Kidney (tissue), 14 donors: ENCODE results near the gene HBEGF. TPM values are rescaled to one million over a fixed set of nuclear protein-coding genes. Genes with fewer than 3 reads are reported as not detected.

Experiments
- DNase-seq, 5 donors: peaks; one replicate each; pipeline ENCODE4 v3.0.0-alpha.2; 2013 to 2020
- FAIRE-seq: peaks from 2 replicates; lab custom pipeline; 2012; peaks lifted over from hg19 to GRCh38; lab: Jason Lieb, UNC
- H3K27ac ChIP-seq, 2 donors: one replicate each; pipeline ENCODE4 v1.7.0; 2013; ENCODE audit warnings: low read depth in 2 of 2, low read length in 2 of 2, inconsistent platforms in 1 of 2
- H3K27me3 ChIP-seq: one replicate; pipeline ENCODE4 v1.7.1; 2013; ENCODE audit warnings: low read length, inconsistent platforms; ENCODE audit not compliant: control insufficient read depth, insufficient read depth
- H3K36me3 ChIP-seq, 3 donors: one replicate each; pipeline versions ENCODE4 v1.7.0 to v1.7.1; 2013; ENCODE audit warnings: low read length in 3 of 3, control low read depth in 1 of 3, inconsistent platforms in 1 of 3; ENCODE audit not compliant: insufficient read depth in 3 of 3, control insufficient read depth in 2 of 3
- H3K4me1 ChIP-seq, 3 donors: one replicate each; pipeline versions ENCODE4 v1.7.0 to v1.7.1; 2013; ENCODE audit warnings: low read length in 3 of 3, inconsistent platforms in 1 of 3, low read depth in 1 of 3; ENCODE audit not compliant: control insufficient read depth in 2 of 3, insufficient read depth in 2 of 3
- H3K4me3 ChIP-seq, 3 donors: one replicate each; pipeline versions ENCODE4 v1.7.0 to v1.8.1; 2013; ENCODE audit warnings: low read length in 3 of 3, control low read depth in 1 of 3, inconsistent platforms in 1 of 3
- H3K9ac ChIP-seq, 3 donors: one replicate each; pipeline versions ENCODE4 v1.7.0 to v1.7.1; 2013; ENCODE audit warnings: low read length in 3 of 3, control low read depth in 1 of 3, inconsistent platforms in 1 of 3
- H3K9me3 ChIP-seq, 3 donors: one replicate each; pipeline versions ENCODE4 v1.7.0 to v1.7.1; 2013; ENCODE audit warnings: low read length in 3 of 3, control low read depth in 1 of 3, inconsistent platforms in 1 of 3; ENCODE audit not compliant: control insufficient read depth in 2 of 3, insufficient read depth in 1 of 3
- CTCF ChIP-seq: IDR thresholded peaks from 3 replicates; pipeline ENCODE4 v1.5.1; 2012; ENCODE audit warnings: mild to moderate bottlenecking, moderate library complexity, borderline replicate concordance; ENCODE audit not compliant: insufficient read depth; ENCODE audit errors: extremely low read depth
- intact Hi-C: fragments of 100-400 bp; cut with DNase I; formaldehyde crosslinking; loops from one replicate; pipeline ENCODE4 v1.11.1; 2022
- polyA plus RNA-seq: library from polyadenylated mRNA; stranded (reverse); fragments of 350-450 nt; fragmentation: Illumina TruSeq; extraction: RNeasy Lipid Tissue Mini Kit (QIAGEN cat#74804); gene quantifications from one replicate; pipeline ENCODE4 v1.2.3, GENCODE V29; 2014; ENCODE audit warnings: low read depth, low replicate concordance; ENCODE audit not compliant: insufficient read depth
- total RNA-seq: library from RNA; stranded (reverse); fragmentation: NEBNext Ultra II Directional; extraction: Animal tissue kit (Norgen Biotek cat#: 25700); gene quantifications from one replicate; pipeline ENCODE4 v1.2.1, GENCODE V29; 2021
- donor health status: control.
- donor health status: control.
- donor health status: control.
- donor health status: control.
- donor health status: control.
- donor health status: DM: yes; HTN: yes; CAD: no.
- donor health status: Normal renal cell carcinoma (clear cell type).

HBEGF gene
- total and polyA plus RNA-seq, 2 donors from 2014 or later, result 6.0 to 7.8 TPM

GRCh38 chr5:140363631-140364471 is 17.4 kb upstream of the HBEGF start:
- peaks cover 0 to 2% (median 0%) of the 10 kb centered on the region in 3 donors for H3K36me3 ChIP-seq
- DNase-seq (no peak), FAIRE-seq (no peak)
- no peaks in the 10 kb centered on the region for H3K9me3 ChIP-seq
- no peak for TF ChIP-seq CTCF
- peak overlapping the region in 2 of 3 donors; percentile 16 to 64 for H3K4me3 ChIP-seq
- H3K4me1 ChIP-seq, result peaks cover 0 to 8% (median 6%) of the 10 kb centered on the region in 3 donors
- no peak overlapping the region for H3K27ac ChIP-seq
- H3K27me3 ChIP-seq, result no peaks in the 10 kb centered on the region
- H3K9ac ChIP-seq, result peak overlapping the region in 1 of 3 donors; percentile 48
- intact Hi-C loops, result no loop called here

GRCh38 chr5:140362875-140363630 is 16.6 kb upstream of the HBEGF start:
- Histone ChIP-seq H3K9ac (peak overlapping the region in 1 of 3 donors; percentile 48), H3K9me3 (no peaks in the 10 kb centered on the region), H3K4me1 (peaks cover 0 to 8% (median 6%) of the 10 kb centered on the region in 3 donors), H3K36me3 (peaks cover 0 to 2% (median 0%) of the 10 kb centered on the region in 3 donors), H3K27me3 (no peaks in the 10 kb centered on the region), H3K4me3 (peak overlapping the region in 2 of 3 donors; percentile 16 to 64), H3K27ac (no peak overlapping the region)
- intact Hi-C loops, result no loop called here
- TF ChIP-seq CTCF, result peak; percentile 83
- FAIRE-seq, result no peak
- peak; percentile 80 to 90 (median 85) for DNase-seq

DNA sequence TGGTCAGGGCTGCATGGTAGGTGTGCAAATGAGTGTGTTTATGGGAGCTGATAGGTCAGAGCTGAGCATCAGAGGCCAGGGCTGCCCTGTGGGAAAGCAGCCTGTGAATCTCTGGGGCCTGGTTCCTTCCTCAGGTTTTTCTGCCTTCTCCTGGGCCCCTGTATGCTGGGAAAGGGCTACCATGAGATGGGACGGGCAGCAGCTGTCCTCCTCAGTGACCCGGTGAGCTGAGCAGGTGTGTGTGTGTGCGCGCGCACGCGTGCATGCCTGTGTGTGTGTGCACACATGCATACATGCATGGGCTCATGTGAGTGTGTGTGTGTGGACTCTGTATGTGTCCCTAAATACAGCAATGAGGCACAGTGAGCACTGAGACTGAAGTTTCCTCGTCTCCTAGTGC is 15.9 kb upstream of the HBEGF start:
- Histone ChIP-seq H3K9ac (no peak overlapping the region), H3K36me3 (peaks cover 0 to 2% (median 0%) of the 10 kb centered on the region in 3 donors), H3K27me3 (no peaks in the 10 kb centered on the region), H3K27ac (no peak overlapping the region), H3K4me3 (peak overlapping the region in 1 of 3 donors; percentile 20), H3K9me3 (no peaks in the 10 kb centered on the region), H3K4me1 (peaks cover 0 to 8% (median 6%) of the 10 kb centered on the region in 3 donors)
- FAIRE-seq (no peak), DNase-seq (no peak)
- no peak for TF ChIP-seq CTCF
- intact Hi-C loops, result no loop called here
